K562 (cell line): ENCODE measurements around the gene GPATCH4. TPM values are rescaled to one million over a fixed set of nuclear protein-coding genes. Genes with fewer than 3 reads are reported as not detected.

ENCODE experiments used
- ARID3B ChIP-seq: fragments of 250-450 bp; sonication (Bioruptor Pico); IDR thresholded peaks from 2 replicates; pipeline ENCODE4 v1.4.0; 2020; ENCODE audit warnings: borderline replicate concordance
- BCLAF1 ChIP-seq, 2 experiments: fragments of 450-650 bp in 1 of 2; IDR thresholded peaks; 2 replicates each; pipeline ENCODE4 v1.6.1; 2011 to 2017; ENCODE audit warnings: low read depth in 2 of 2, antibody characterized with exemption in 1 of 2, borderline replicate concordance in 1 of 2, low read length in 1 of 2, mild to moderate bottlenecking in 1 of 2, mixed read lengths in 1 of 2; ENCODE audit not compliant: control insufficient read depth in 1 of 2
- CBX8 ChIP-seq: fragments of 200-600 bp; sonication (generic); IDR thresholded peaks from 2 replicates; pipeline ENCODE4 v1.6.1; 2012; ENCODE audit warnings: borderline replicate concordance, mixed run types, low read depth, mild to moderate bottlenecking, moderate library complexity, mixed read lengths, low read length, control low read depth, inconsistent platforms; ENCODE audit not compliant: poor library complexity, severe bottlenecking; ENCODE audit errors: extremely low read depth
- DNMT1 ChIP-seq: fragments of 450-650 bp; IDR thresholded peaks from 2 replicates; pipeline ENCODE4 v1.6.1; 2016; ENCODE audit warnings: antibody characterized with exemption, mild to moderate bottlenecking
- HDAC2 ChIP-seq: fragments of 450-650 bp; IDR thresholded peaks from 2 replicates; pipeline ENCODE4 v1.6.1; 2016; ENCODE audit warnings: mild to moderate bottlenecking
- HDAC3 ChIP-seq: fragments of 450-650 bp; IDR thresholded peaks from 2 replicates; pipeline ENCODE4 v1.6.1; 2018; ENCODE audit warnings: borderline replicate concordance, mild to moderate bottlenecking, moderate library complexity; ENCODE audit not compliant: partially characterized antibody
- HNRNPH1 ChIP-seq: fragments of 200-400 bp; formaldehyde crosslinking; optimal IDR thresholded peaks from 2 replicates; pipeline ENCODE3; 2017; ENCODE audit warnings: low read depth, mild to moderate bottlenecking, low read length, moderate library complexity
- MCM3 ChIP-seq: fragments of 450-650 bp; IDR thresholded peaks from 2 replicates; pipeline ENCODE4 v1.6.1; 2016
- MEIS2 ChIP-seq: fragments of 450-650 bp; IDR thresholded peaks from 2 replicates; pipeline ENCODE4 v1.6.1; 2014; ENCODE audit warnings: mild to moderate bottlenecking; ENCODE audit not compliant: partially characterized antibody
- NUFIP1 ChIP-seq: fragments of 450-650 bp; IDR thresholded peaks from 2 replicates; pipeline ENCODE4 v1.6.1; 2018; ENCODE audit not compliant: partially characterized antibody
- PML ChIP-seq: IDR thresholded peaks from 2 replicates; pipeline ENCODE4 v1.6.1; 2012; ENCODE audit warnings: low read length, inconsistent platforms
- SMC3 ChIP-seq: conservative IDR thresholded peaks from 2 replicates; pipeline ENCODE4 v1.6.1; 2011; ENCODE audit warnings: low read depth, low read length, improper control_type of control experiment; ENCODE audit not compliant: insufficient read depth
- TRIM24 ChIP-seq, 2 experiments: fragments of 450-650 bp; IDR thresholded peaks; 2 replicates each; pipeline ENCODE4 v1.6.1; 2016
- ZBTB17 ChIP-seq: fragments of 450-650 bp; formaldehyde crosslinking; IDR thresholded peaks from 2 replicates; pipeline ENCODE4 v1.4.0; 2020; ENCODE audit warnings: mild to moderate bottlenecking
- ZKSCAN8 ChIP-seq: fragments of 200-800 bp; sonication (Bioruptor generic); IDR thresholded peaks from 2 replicates; pipeline ENCODE4 v1.6.1; 2016; ENCODE audit warnings: missing genetic modification characterization, missing compliant biosample characterization
- ZNF212 ChIP-seq: fragments of 450-650 bp; formaldehyde crosslinking; IDR thresholded peaks from 2 replicates; pipeline ENCODE4 v1.4.0; 2020; ENCODE audit warnings: mild to moderate bottlenecking
- ZNF316 ChIP-seq: fragments of 450-650 bp; IDR thresholded peaks from 2 replicates; pipeline ENCODE4 v1.6.1; 2016
- ZNF76 ChIP-seq: fragments of 250-450 bp; sonication (Bioruptor Pico); IDR thresholded peaks from 2 replicates; pipeline ENCODE4 v1.4.0; 2020; ENCODE audit warnings: mild to moderate bottlenecking, moderate library complexity, borderline replicate concordance
- polyA plus RNA-seq, 8 experiments: library from polyadenylated mRNA; depleted of rRNA in 4 of 8; stranded (reverse) in 5 of 8; unstranded in 3 of 8; fragments of >200 nt; fragmentation: Nextera tagmentation in 2 of 8; fragmentation: Illumina TruSeq in 1 of 8; extraction: Ambion mirVana in 2 of 8; extraction: Trizol in 1 of 8; gene quantifications; 2 replicates each; pipeline versions ENCODE4 v1.2.1 to v1.2.3, GENCODE V29; 2011 to 2014; ENCODE audit warnings: inconsistent platforms in 1 of 8, missing spikeins in 1 of 8
- total RNA-seq, 7 experiments: library from RNA; depleted of rRNA in 6 of 7; stranded (reverse); fragments of >200 nt in 6 of 7; fragmentation: Illumina TruSeq in 2 of 7; extraction: Trizol in 2 of 7; gene quantifications; 2 replicates each; pipeline versions ENCODE4 v1.2.1 to v1.2.3, GENCODE V29; 2011 to 2021; ENCODE audit warnings: low replicate concordance in 1 of 7
- TF ChIP-seq, protein P1 (sequence below): fragments of 250-450 bp; sonication (Bioruptor Pico); IDR thresholded peaks from 2 replicates; pipeline ENCODE4 v1.9.0; 2021; ENCODE audit warnings: mild to moderate bottlenecking, inconsistent platforms
- TF ChIP-seq, protein P2 (sequence below): fragments of 250-450 bp; sonication (Bioruptor Pico); IDR thresholded peaks from 2 replicates; pipeline ENCODE4 v1.5.0; 2021

The GPATCH4 gene
- total and polyA plus RNA-seq, 9 of the 15 experiments (the other 6 are each of a cell fraction or from before 2014, with no cell fraction given): 43.7 to 105 (median 76.5) TPM

GRCh38 chr1:156590326-156591180 lies 10.7 kb downstream of the GPATCH4 start (continued):
- TF ChIP-seq BCLAF1 (IDR thresholded peaks at IDR 0.05; ENCODE audit: borderline replicate concordance in 1 of 2, control insufficient read depth in 1 of 2, low read depth in 2 of 2, low read length in 1 of 2): peak in 1 of 2 experiments; percentile 61; a peak in 1 of 4 replicates
- no peak for TF ChIP-seq HNRNPH1
- no peak for TF ChIP-seq ARID3B (CRISPR knock-in tag)
- no peak for TF ChIP-seq SMC3
- TF ChIP-seq HDAC3: no peak
- no peak for TF ChIP-seq HDAC2
- TF ChIP-seq NUFIP1: no peak
- TF ChIP-seq, protein P1, sequence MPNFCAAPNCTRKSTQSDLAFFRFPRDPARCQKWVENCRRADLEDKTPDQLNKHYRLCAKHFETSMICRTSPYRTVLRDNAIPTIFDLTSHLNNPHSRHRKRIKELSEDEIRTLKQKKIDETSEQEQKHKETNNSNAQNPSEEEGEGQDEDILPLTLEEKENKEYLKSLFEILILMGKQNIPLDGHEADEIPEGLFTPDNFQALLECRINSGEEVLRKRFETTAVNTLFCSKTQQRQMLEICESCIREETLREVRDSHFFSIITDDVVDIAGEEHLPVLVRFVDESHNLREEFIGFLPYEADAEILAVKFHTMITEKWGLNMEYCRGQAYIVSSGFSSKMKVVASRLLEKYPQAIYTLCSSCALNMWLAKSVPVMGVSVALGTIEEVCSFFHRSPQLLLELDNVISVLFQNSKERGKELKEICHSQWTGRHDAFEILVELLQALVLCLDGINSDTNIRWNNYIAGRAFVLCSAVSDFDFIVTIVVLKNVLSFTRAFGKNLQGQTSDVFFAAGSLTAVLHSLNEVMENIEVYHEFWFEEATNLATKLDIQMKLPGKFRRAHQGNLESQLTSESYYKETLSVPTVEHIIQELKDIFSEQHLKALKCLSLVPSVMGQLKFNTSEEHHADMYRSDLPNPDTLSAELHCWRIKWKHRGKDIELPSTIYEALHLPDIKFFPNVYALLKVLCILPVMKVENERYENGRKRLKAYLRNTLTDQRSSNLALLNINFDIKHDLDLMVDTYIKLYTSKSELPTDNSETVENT (CRISPR knock-in tag): no peak
- TF ChIP-seq, protein P2, sequence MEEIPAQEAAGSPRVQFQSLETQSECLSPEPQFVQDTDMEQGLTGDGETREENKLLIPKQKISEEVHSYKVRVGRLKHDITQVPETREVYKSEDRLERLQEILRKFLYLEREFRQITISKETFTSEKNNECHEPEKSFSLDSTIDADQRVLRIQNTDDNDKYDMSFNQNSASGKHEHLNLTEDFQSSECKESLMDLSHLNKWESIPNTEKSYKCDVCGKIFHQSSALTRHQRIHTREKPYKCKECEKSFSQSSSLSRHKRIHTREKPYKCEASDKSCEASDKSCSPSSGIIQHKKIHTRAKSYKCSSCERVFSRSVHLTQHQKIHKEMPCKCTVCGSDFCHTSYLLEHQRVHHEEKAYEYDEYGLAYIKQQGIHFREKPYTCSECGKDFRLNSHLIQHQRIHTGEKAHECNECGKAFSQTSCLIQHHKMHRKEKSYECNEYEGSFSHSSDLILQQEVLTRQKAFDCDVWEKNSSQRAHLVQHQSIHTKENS (CRISPR knock-in tag): no peak
- no peak for TF ChIP-seq TRIM24 (IDR thresholded peaks at IDR 0.05)
- TF ChIP-seq CBX8: no peak
- TF ChIP-seq PML: peak; percentile 25; the same call in 1 of the 2 replicates
- no peak for TF ChIP-seq ZBTB17 (CRISPR knock-in tag)
- TF ChIP-seq MCM3: no peak
- TF ChIP-seq ZNF316: no peak
- TF ChIP-seq ZNF76 (CRISPR knock-in tag): no peak
- no peak for TF ChIP-seq MEIS2
- TF ChIP-seq DNMT1: no peak
- no peak for TF ChIP-seq ZNF212 (CRISPR knock-in tag)
- no peak for TF ChIP-seq ZKSCAN8 (CRISPR knock-in tag)
